ENCODE data around the gene DFFA. TPM values are rescaled to one million over a fixed set of nuclear protein-coding genes. Genes with fewer than 3 reads are reported as not detected.

The DFFA gene
- total and polyA plus RNA-seq, 9 of the 15 experiments (the other 6 are each of a cell fraction or from before 2014, with no cell fraction given): 39.6 to 74.8 (median 59.2) TPM

DNA sequence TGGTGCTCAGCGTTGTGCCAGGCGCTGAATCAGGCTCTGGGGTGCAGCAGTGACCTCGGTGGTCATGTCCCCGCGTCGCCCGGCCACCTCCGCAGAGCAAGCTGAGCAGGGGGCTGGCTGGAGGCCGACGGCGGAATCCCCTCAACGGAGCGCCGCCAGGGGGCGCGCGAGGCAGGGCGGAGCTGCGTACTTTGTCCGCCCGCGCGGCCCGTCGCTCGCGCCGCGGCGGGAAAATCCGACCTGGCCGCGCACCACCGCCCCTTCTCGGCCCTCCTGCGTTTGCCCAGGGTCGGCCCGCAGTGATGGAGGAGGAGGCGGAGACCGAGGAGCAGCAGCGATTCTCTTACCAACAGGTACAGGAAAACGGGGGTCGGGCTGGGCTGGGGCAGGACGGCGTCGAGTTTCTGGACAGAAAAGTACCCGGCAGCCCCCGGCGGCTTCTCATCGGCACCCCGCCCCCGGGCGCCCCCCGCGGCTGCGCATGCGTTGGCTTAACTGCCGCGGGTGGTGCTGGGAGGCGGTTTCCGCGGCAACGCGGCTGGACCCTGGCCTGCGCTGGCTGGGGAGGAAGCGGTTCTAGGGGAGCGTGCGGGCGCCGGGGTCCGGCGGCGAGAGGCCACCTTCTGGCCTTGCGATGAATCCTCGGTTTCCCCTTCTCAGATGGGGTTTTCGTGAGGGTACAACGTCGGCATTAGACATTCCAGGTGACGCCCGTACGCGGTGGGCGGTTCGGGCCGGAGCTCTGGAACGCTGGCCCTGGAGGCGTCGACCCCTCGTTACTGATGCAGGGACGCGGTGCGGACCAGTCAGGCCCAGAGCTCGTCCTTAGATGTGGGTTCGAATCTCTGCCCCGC, 41.9 kb downstream of the DFFA start, which contains the start of gene CENPS (continued):
- TF ChIP-seq, protein P1, sequence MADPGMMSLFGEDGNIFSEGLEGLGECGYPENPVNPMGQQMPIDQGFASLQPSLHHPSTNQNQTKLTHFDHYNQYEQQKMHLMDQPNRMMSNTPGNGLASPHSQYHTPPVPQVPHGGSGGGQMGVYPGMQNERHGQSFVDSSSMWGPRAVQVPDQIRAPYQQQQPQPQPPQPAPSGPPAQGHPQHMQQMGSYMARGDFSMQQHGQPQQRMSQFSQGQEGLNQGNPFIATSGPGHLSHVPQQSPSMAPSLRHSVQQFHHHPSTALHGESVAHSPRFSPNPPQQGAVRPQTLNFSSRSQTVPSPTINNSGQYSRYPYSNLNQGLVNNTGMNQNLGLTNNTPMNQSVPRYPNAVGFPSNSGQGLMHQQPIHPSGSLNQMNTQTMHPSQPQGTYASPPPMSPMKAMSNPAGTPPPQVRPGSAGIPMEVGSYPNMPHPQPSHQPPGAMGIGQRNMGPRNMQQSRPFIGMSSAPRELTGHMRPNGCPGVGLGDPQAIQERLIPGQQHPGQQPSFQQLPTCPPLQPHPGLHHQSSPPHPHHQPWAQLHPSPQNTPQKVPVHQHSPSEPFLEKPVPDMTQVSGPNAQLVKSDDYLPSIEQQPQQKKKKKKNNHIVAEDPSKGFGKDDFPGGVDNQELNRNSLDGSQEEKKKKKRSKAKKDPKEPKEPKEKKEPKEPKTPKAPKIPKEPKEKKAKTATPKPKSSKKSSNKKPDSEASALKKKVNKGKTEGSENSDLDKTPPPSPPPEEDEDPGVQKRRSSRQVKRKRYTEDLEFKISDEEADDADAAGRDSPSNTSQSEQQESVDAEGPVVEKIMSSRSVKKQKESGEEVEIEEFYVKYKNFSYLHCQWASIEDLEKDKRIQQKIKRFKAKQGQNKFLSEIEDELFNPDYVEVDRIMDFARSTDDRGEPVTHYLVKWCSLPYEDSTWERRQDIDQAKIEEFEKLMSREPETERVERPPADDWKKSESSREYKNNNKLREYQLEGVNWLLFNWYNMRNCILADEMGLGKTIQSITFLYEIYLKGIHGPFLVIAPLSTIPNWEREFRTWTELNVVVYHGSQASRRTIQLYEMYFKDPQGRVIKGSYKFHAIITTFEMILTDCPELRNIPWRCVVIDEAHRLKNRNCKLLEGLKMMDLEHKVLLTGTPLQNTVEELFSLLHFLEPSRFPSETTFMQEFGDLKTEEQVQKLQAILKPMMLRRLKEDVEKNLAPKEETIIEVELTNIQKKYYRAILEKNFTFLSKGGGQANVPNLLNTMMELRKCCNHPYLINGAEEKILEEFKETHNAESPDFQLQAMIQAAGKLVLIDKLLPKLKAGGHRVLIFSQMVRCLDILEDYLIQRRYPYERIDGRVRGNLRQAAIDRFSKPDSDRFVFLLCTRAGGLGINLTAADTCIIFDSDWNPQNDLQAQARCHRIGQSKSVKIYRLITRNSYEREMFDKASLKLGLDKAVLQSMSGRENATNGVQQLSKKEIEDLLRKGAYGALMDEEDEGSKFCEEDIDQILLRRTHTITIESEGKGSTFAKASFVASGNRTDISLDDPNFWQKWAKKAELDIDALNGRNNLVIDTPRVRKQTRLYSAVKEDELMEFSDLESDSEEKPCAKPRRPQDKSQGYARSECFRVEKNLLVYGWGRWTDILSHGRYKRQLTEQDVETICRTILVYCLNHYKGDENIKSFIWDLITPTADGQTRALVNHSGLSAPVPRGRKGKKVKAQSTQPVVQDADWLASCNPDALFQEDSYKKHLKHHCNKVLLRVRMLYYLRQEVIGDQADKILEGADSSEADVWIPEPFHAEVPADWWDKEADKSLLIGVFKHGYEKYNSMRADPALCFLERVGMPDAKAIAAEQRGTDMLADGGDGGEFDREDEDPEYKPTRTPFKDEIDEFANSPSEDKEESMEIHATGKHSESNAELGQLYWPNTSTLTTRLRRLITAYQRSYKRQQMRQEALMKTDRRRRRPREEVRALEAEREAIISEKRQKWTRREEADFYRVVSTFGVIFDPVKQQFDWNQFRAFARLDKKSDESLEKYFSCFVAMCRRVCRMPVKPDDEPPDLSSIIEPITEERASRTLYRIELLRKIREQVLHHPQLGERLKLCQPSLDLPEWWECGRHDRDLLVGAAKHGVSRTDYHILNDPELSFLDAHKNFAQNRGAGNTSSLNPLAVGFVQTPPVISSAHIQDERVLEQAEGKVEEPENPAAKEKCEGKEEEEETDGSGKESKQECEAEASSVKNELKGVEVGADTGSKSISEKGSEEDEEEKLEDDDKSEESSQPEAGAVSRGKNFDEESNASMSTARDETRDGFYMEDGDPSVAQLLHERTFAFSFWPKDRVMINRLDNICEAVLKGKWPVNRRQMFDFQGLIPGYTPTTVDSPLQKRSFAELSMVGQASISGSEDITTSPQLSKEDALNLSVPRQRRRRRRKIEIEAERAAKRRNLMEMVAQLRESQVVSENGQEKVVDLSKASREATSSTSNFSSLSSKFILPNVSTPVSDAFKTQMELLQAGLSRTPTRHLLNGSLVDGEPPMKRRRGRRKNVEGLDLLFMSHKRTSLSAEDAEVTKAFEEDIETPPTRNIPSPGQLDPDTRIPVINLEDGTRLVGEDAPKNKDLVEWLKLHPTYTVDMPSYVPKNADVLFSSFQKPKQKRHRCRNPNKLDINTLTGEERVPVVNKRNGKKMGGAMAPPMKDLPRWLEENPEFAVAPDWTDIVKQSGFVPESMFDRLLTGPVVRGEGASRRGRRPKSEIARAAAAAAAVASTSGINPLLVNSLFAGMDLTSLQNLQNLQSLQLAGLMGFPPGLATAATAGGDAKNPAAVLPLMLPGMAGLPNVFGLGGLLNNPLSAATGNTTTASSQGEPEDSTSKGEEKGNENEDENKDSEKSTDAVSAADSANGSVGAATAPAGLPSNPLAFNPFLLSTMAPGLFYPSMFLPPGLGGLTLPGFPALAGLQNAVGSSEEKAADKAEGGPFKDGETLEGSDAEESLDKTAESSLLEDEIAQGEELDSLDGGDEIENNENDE (IDR thresholded peaks at IDR 0.05; ENCODE audit: low read depth, low read length): no peak
- 0 out of 2 replicates have a peak, but pooled peaks have one; percentile 50 for TF ChIP-seq ZNF75A (CRISPR knock-in tag; IDR thresholded peaks at IDR 0.05)
- TF ChIP-seq, protein P2, sequence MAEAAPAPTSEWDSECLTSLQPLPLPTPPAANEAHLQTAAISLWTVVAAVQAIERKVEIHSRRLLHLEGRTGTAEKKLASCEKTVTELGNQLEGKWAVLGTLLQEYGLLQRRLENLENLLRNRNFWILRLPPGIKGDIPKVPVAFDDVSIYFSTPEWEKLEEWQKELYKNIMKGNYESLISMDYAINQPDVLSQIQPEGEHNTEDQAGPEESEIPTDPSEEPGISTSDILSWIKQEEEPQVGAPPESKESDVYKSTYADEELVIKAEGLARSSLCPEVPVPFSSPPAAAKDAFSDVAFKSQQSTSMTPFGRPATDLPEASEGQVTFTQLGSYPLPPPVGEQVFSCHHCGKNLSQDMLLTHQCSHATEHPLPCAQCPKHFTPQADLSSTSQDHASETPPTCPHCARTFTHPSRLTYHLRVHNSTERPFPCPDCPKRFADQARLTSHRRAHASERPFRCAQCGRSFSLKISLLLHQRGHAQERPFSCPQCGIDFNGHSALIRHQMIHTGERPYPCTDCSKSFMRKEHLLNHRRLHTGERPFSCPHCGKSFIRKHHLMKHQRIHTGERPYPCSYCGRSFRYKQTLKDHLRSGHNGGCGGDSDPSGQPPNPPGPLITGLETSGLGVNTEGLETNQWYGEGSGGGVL (CRISPR knock-in tag; IDR thresholded peaks at IDR 0.05): no peak
- TF ChIP-seq MBD2 (IDR thresholded peaks at IDR 0.05; ENCODE audit: borderline replicate concordance, low read depth): no peak
- no peak for TF ChIP-seq ILF3 (IDR thresholded peaks at IDR 0.05; ENCODE audit: borderline replicate concordance)
- TF ChIP-seq POU5F1 (IDR thresholded peaks at IDR 0.05; ENCODE audit: borderline replicate concordance, low read depth, low read length, partially characterized antibody): peak; percentile 96
- peak; percentile 69; the same call in 1 of the 2 replicates for TF ChIP-seq KAT7 (CRISPR knock-in tag; IDR thresholded peaks at IDR 0.05; ENCODE audit: borderline replicate concordance)
- no peak for TF ChIP-seq PCBP2 (IDR thresholded peaks at IDR 0.05; ENCODE audit: low read depth, low read length, poor library complexity, severe bottlenecking)
- TF ChIP-seq CBX8 (IDR thresholded peaks at IDR 0.05; ENCODE audit: borderline replicate concordance, extremely low read depth, low read depth, low read length, poor library complexity, severe bottlenecking): no peak
- TF ChIP-seq ZNF316 (IDR thresholded peaks at IDR 0.05): no peak
- TF ChIP-seq, protein P3, sequence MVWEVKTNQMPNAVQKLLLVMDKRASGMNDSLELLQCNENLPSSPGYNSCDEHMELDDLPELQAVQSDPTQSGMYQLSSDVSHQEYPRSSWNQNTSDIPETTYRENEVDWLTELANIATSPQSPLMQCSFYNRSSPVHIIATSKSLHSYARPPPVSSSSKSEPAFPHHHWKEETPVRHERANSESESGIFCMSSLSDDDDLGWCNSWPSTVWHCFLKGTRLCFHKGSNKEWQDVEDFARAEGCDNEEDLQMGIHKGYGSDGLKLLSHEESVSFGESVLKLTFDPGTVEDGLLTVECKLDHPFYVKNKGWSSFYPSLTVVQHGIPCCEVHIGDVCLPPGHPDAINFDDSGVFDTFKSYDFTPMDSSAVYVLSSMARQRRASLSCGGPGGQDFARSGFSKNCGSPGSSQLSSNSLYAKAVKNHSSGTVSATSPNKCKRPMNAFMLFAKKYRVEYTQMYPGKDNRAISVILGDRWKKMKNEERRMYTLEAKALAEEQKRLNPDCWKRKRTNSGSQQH (CRISPR knock-in tag; IDR thresholded peaks at IDR 0.05): peak; percentile 85

Measured in K562 (cell line).